Lower leg skin (tissue), 4 donors: ENCODE data around the gene FAM83G. TPM values are rescaled to one million over a fixed set of nuclear protein-coding genes. Genes with fewer than 3 reads are reported as not detected.

ENCODE experiments used
- DNase-seq, 2 donors: peaks; one replicate each; pipeline ENCODE4 v3.0.0-alpha.2; 2019; ENCODE audit warnings: low spot score in 2 of 2
- H3K4me3 ChIP-seq: fragments of 200-600 bp; sonication (generic); 2 replicates; pipeline ENCODE4 v1.5.1; 2017; ENCODE audit warnings: mild to moderate bottlenecking, low read depth; ENCODE audit not compliant: poor library complexity, severe bottlenecking
- CTCF ChIP-seq, 3 donors: fragments of 450-650 bp; IDR thresholded peaks; one replicate each; pipeline ENCODE4 v1.5.1; 2016; ENCODE audit warnings: antibody characterized with exemption in 3 of 3, mild to moderate bottlenecking in 3 of 3, moderate library complexity in 2 of 3
- POLR2A ChIP-seq, 2 donors: fragments of 450-650 bp; IDR thresholded peaks; one replicate each; pipeline ENCODE4 v1.6.1; 2016 to 2017; ENCODE audit warnings: antibody characterized with exemption in 2 of 2, mild to moderate bottlenecking in 1 of 2, moderate library complexity in 1 of 2
- WGBS, 2 donors: methylation state at CpG; one replicate each; pipeline ENCODE4 v1.1.5; 2018; 5-methylcytosine and 5-hydroxymethylcytosine counted together
- intact Hi-C: fragments of 100-400 bp; cut with DNase I; formaldehyde crosslinking; loops from one replicate; pipeline ENCODE4 v1.15.0; 2023; ENCODE audit warnings: low total_unique reads
- total RNA-seq, 4 donors: library from RNA; depleted of rRNA; stranded (reverse); fragments of >200 nt; gene quantifications; one replicate each; pipeline ENCODE4 v1.1.0, GENCODE V29; 2016

Gene FAM83G
- total RNA-seq, 4 donors from 2014 or later: 131 to 298 (median 190) TPM

- no peak for DNase-seq
- WGBS, 2 donors: 56 to 59% methylated on average over 18 to 22 of the region's 22 CpGs
- intact Hi-C loops: no loop called here
- no peak for TF ChIP-seq CTCF (IDR thresholded peaks at IDR 0.05)
- no peak for TF ChIP-seq POLR2A (IDR thresholded peaks at IDR 0.05)
- H3K4me3 ChIP-seq: no peak overlapping the region
Measured at GRCh38 chr17:18992454-18993130, 12.0 kb downstream of the FAM83G start.

GRCh38 chr17:18991531-18992315 lies 12.8 kb downstream of the FAM83G start:
- no peak for DNase-seq
- TF ChIP-seq CTCF (IDR thresholded peaks at IDR 0.05): no peak
- TF ChIP-seq POLR2A (IDR thresholded peaks at IDR 0.05): no peak
- intact Hi-C loops: no loop called here
- WGBS, 2 donors: 69 to 71% methylated on average over 16 to 20 of the region's 20 CpGs
- H3K4me3 ChIP-seq: no peak overlapping the region

GRCh38 chr17:18990331-18990730 lies 14.2 kb downstream of the FAM83G start:
- 57 to 63% methylated on average over 5 to 6 of the region's 6 CpGs for WGBS, 2 donors
- intact Hi-C loops: no loop called here
- TF ChIP-seq CTCF (IDR thresholded peaks at IDR 0.05): no peak
- H3K4me3 ChIP-seq: no peak overlapping the region
- DNase-seq: peak in 1 of 2 donors; percentile 54

GRCh38 chr17:18988546-18989173 lies 15.9 kb downstream of the FAM83G start:
- no peak for DNase-seq
- intact Hi-C loops: no loop called here
- H3K4me3 ChIP-seq: no peak overlapping the region
- TF ChIP-seq CTCF (IDR thresholded peaks at IDR 0.05) (peak in 1 of 3 donors; percentile 55), POLR2A (IDR thresholded peaks at IDR 0.05) (no peak)
- 68 to 80% methylated on average over 7 to 8 of the region's 9 CpGs for WGBS, 2 donors

- TF ChIP-seq CTCF (IDR thresholded peaks at IDR 0.05): no peak
- TF ChIP-seq POLR2A (IDR thresholded peaks at IDR 0.05): no peak
- 66 to 68% methylated on average over 13 to 14 of the region's 14 CpGs for WGBS, 2 donors
- DNase-seq: no peak
- no peak overlapping the region for H3K4me3 ChIP-seq
- intact Hi-C loops: no loop called here
Measured at GRCh38 chr17:18987862-18988545, 16.6 kb downstream of the FAM83G start.
